Measurements from ENCODE around the gene ILF3.

DNA sequence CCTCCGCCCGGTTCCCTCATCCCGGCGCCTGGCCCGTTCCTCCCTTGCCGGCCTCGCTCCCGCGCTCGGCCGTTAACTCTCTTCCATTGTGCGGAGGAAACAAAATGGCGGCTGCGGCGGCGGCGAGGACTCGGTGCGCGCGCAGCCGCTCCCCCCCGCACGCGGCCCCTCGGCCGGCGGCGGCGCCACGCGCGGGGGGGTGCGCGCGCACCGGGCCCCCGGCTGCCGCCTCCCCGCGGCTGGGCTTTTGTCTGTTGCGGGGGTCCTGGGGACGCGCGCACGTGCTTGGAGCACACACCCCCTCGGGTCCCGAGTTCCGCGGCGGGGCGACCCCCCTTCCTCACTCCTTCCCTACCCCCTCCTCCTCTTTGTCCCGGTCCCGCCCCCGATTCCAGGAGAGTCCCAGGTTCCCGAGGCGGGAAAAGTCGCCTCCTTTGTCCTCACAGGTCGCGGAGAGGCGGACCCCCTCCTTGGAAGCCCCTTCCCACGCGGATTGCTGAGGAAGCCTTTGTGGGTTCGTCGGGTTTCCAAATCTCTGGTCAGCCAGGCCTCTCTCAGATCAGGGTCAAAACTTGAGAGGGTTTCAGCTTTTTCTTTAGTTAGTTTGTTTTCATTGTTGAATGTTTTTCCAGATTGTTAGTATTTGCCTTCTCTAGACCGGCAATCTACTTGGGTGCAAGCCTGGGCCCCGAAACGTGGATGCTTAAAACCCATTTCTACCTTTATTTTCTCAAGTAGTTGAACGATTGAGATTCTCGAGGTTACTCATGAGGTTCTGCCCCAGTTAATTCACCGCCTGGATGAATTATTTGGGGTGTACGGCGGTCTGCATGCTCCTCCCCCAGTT is 687 bp downstream of the ILF3 start:
- TF ChIP-seq SP1 (IDR thresholded peaks at IDR 0.05) (no peak), BHLHE40 (IDR thresholded peaks at IDR 0.05; ENCODE audit: borderline replicate concordance) (no peak), ZNF384 (IDR thresholded peaks at IDR 0.05) (no peak), L3MBTL2 (conservative IDR thresholded peaks at IDR 0.05) (no peak), TARDBP (IDR thresholded peaks at IDR 0.05) (no peak), SUZ12 (IDR thresholded peaks at IDR 0.05) (no peak), ELF4 (IDR thresholded peaks at IDR 0.05) (no peak), FOXM1 (IDR thresholded peaks at IDR 0.05; ENCODE audit: borderline replicate concordance) (peak; percentile 44; the same call in 1 of the 2 replicates)
- TF ChIP-seq, protein P1, sequence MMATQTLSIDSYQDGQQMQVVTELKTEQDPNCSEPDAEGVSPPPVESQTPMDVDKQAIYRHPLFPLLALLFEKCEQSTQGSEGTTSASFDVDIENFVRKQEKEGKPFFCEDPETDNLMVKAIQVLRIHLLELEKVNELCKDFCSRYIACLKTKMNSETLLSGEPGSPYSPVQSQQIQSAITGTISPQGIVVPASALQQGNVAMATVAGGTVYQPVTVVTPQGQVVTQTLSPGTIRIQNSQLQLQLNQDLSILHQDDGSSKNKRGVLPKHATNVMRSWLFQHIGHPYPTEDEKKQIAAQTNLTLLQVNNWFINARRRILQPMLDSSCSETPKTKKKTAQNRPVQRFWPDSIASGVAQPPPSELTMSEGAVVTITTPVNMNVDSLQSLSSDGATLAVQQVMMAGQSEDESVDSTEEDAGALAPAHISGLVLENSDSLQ (IDR thresholded peaks at IDR 0.05): no peak
